Measurements from ENCODE around the gene RPUSD1.

- TF ChIP-seq GATA2 (IDR thresholded peaks at IDR 0.05; ENCODE audit: low read depth, low read length) (no peak), GATA3 (IDR thresholded peaks at IDR 0.05; ENCODE audit: low read depth, low read length) (no peak)
Measured at GRCh38 chr16:759110-759910, 28.9 kb downstream of the RPUSD1 start.
